Tibial nerve (tissue), 4 donors: ENCODE data around the gene POP7.

Source experiments
- EP300 ChIP-seq, 2 donors: sonication (generic); formaldehyde crosslinking; IDR thresholded peaks; one replicate each; pipeline ENCODE4 v1.6.1; 2017; ENCODE audit warnings: antibody characterized with exemption in 2 of 2, mild to moderate bottlenecking in 1 of 2
- TF ChIP-seq, protein P1 (sequence below), 5 experiments: fragments of 200-600 bp in 3 of 5; fragments of 450-650 bp in 2 of 5; sonication (generic) in 3 of 5; IDR thresholded peaks; one replicate each; pipeline ENCODE4 v1.5.1; 2016 to 2019; ENCODE audit warnings: antibody characterized with exemption in 5 of 5, mild to moderate bottlenecking in 3 of 5, moderate library complexity in 2 of 5

DNA sequence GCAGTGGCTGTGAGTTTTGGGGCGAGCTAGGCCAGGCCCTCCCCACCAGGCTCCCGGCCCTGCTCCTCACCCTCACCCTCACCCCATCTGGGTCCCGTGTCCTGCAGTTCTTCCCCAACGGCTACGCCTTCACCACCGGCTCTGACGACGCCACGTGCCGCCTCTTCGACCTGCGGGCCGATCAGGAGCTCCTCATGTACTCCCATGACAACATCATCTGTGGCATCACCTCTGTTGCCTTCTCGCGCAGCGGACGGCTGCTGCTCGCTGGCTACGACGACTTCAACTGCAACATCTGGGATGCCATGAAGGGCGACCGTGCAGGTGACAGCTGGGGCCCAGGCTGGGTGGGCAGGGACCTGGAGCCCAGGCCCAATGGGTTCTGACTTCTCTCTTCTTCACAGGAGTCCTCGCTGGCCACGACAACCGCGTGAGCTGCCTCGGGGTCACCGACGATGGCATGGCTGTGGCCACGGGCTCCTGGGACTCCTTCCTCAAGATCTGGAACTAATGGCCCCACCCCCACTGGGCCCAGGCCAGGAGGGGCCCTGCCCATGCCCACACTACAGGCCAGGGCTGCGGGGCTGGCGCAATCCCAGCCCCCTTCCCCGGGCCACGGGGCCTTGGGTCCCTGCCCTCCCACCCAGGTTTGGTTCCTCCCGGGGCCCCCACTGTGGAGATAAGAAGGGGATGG is 27.5 kb upstream of the POP7 start:
- TF ChIP-seq EP300 (IDR thresholded peaks at IDR 0.05) = no peak
- TF ChIP-seq, protein P1, sequence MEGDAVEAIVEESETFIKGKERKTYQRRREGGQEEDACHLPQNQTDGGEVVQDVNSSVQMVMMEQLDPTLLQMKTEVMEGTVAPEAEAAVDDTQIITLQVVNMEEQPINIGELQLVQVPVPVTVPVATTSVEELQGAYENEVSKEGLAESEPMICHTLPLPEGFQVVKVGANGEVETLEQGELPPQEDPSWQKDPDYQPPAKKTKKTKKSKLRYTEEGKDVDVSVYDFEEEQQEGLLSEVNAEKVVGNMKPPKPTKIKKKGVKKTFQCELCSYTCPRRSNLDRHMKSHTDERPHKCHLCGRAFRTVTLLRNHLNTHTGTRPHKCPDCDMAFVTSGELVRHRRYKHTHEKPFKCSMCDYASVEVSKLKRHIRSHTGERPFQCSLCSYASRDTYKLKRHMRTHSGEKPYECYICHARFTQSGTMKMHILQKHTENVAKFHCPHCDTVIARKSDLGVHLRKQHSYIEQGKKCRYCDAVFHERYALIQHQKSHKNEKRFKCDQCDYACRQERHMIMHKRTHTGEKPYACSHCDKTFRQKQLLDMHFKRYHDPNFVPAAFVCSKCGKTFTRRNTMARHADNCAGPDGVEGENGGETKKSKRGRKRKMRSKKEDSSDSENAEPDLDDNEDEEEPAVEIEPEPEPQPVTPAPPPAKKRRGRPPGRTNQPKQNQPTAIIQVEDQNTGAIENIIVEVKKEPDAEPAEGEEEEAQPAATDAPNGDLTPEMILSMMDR (IDR thresholded peaks at IDR 0.05) = no peak
